Esophagus muscularis mucosa (tissue), 3 donors: ENCODE measurements around the gene CBS.
"Not testable (repeated sequence)": the region's sequence is repeated elsewhere in the genome, so short reads cannot be mapped to it uniquely, and the experiment has no call there.

Experiments used
- POLR2AphosphoS5 ChIP-seq, 2 donors: sonication (generic); formaldehyde crosslinking; IDR thresholded peaks; one replicate each; pipeline ENCODE4 v1.6.1; 2017; ENCODE audit warnings: antibody characterized with exemption in 2 of 2
- TF ChIP-seq, protein P1 (sequence below), 3 experiments: fragments of 200-600 bp in 2 of 3; fragments of 450-650 bp in 1 of 3; sonication (generic) in 2 of 3; IDR thresholded peaks; one replicate each; pipeline ENCODE4 v1.5.1; 2017 to 2019; ENCODE audit warnings: antibody characterized with exemption in 3 of 3, mild to moderate bottlenecking in 2 of 3, moderate library complexity in 1 of 3

DNA sequence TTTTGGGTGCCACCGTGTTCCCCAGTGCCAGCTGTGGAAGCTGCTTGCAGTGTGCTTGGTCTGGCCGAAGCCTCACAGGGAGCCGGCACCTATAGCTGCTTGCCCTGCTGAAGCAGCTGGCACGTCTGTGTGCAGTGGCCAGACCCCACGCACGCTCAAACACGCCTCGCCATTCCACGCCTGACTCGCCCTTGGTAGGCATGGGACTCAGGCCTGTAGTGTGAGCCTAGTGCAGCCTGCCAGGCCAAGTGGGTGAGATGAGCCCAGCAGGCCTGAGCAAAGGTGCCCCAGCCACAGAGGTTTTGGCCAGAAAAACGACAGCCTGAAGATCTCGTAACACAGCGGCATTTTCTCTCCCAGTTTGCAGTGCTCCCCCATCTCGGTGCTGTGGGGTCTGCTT lies 32.3 kb downstream of the CBS start:
- TF ChIP-seq, protein P1, sequence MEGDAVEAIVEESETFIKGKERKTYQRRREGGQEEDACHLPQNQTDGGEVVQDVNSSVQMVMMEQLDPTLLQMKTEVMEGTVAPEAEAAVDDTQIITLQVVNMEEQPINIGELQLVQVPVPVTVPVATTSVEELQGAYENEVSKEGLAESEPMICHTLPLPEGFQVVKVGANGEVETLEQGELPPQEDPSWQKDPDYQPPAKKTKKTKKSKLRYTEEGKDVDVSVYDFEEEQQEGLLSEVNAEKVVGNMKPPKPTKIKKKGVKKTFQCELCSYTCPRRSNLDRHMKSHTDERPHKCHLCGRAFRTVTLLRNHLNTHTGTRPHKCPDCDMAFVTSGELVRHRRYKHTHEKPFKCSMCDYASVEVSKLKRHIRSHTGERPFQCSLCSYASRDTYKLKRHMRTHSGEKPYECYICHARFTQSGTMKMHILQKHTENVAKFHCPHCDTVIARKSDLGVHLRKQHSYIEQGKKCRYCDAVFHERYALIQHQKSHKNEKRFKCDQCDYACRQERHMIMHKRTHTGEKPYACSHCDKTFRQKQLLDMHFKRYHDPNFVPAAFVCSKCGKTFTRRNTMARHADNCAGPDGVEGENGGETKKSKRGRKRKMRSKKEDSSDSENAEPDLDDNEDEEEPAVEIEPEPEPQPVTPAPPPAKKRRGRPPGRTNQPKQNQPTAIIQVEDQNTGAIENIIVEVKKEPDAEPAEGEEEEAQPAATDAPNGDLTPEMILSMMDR (IDR thresholded peaks at IDR 0.05) = not testable (repeated sequence)
- not testable (repeated sequence) for TF ChIP-seq POLR2AphosphoS5 (IDR thresholded peaks at IDR 0.05)
